Renal pelvis (tissue), 4 donors: Measurements from ENCODE around the gene ARHGEF28. TPM values are rescaled to one million over a fixed set of nuclear protein-coding genes. Genes with fewer than 3 reads are reported as not detected.

ENCODE experiments used
- DNase-seq: peaks from one replicate; pipeline ENCODE4 v3.0.0-alpha.2; 2013
- polyA plus RNA-seq, 3 donors: library from polyadenylated mRNA; unstranded; fragments of 120-200 nt; gene quantifications; one replicate each; pipeline ENCODE4 v1.2.1, GENCODE V29; 2013; ENCODE audit not compliant: insufficient read length in 3 of 3

ARHGEF28 gene
- polyA plus RNA-seq, 3 donors = 42.6 to 72.4 (median 60.2) TPM

DNA sequence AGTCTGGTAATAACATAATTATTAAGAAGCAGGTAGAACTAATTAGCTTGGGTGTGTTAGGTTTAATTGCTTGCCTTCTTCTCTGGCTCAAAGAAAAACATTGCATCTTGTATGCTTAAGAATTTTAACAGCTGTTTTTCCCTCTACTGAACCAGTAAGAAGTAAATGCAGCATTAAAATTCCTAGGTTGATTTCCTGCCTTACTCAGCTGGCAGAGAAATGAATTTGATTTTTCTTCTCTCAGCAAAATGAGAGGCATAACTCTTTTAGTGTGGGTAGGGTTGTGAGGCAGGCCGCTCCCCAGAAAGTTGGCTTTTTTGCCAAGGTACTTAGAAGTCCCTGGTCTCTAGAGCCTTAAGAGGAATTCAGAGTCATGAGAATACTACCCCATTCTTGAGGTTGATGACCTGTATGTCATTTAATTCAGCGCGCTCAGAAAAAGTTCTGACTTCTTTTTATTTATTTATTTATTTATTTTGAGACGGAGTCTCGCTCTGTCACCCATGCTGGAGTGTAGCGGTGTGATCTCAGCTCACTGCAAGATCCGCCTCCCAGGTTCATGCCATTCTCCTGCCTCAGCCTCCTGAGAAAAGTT is 302.6 kb downstream of the ARHGEF28 start:
- DNase-seq = no peak

DNA sequence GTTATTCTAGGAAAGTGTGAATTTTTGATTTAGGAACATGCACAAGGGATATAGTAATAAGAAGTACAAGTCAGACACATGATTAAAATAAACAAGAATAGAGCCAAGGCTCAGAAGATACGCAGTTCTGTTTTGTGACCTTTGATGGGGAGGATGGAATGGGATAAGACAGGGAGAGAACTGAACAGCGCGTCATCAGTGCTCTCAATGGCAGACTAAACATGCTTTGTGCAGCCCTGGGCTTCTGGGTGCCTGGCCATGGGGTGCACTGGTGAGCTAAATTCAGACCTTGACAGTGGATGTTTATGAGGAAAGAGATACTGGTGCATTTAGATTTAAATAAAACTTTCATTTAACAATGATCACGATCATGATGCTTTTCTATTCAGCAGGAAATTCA is 309.7 kb downstream of the ARHGEF28 start:
- DNase-seq = no peak

DNA sequence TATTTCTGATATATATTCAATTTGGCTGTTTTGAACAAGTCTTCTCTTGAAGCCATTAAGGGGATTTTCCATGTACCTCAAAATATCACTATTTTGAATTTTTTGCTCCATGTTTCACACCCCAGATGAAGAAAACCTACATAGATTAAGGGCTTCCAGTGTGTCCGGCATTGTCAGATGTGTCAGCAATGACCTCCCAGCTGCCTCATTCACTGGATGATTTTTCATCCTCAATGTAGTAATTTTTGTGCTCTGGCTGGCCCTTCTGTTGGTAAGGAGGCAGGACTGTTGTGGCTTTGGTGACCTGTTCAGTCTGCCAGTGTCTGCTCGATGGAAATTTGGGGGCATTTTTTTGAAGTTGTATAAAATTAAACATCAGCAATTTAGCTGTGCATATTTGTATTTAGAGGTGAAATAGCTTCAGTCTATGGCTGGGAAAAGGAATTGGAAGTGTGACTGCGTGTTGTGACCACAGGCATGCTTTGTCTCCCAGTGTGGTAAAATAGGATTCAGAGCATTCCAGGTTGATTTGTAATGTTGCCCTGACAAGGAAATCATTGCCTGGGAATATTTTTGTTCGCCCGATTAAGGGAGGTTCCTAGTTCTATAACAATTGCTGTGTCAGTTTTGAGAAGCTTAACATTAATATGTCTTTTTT is 312.4 kb downstream of the ARHGEF28 start:
- DNase-seq = no peak

DNA sequence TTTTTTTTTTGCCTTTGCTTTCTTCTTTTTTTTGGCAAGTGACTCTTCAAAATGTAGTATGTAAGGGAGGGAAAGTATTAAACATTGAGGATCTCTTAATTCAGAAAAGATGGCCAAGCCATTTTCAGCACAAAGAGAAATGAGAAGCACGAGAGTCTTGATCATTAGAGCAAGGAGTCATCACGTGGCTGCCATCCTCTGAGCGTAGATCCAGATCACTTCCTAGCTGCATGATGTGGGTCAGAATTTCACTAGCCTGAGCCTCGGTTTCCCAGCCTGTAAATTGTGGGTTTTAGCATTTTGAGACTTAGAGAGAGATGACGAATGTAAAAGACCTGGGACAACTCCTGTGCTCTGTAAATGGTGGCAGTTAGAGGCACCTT is 312.9 kb downstream of the ARHGEF28 start:
- no peak for DNase-seq

DNA sequence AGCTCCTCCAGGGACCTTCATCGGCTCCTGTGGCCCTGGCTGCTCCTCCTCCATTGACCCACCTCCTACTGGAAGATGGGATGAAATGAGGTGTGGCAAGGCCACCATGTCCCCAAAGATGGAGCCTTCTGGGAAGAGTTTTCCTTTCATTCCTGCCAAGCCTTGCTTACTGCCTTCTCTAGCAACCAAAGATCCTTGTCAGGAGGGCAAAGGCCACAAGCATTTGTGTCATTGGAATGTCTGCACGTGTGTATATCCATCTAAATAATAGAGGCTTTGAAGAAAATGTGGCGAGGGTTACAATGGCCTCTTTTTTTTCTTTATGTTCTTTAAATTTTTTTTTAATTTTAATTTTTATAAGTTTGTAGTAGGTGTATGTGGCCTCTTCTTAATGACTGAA is 313.6 kb downstream of the ARHGEF28 start:
- no peak for DNase-seq

DNA sequence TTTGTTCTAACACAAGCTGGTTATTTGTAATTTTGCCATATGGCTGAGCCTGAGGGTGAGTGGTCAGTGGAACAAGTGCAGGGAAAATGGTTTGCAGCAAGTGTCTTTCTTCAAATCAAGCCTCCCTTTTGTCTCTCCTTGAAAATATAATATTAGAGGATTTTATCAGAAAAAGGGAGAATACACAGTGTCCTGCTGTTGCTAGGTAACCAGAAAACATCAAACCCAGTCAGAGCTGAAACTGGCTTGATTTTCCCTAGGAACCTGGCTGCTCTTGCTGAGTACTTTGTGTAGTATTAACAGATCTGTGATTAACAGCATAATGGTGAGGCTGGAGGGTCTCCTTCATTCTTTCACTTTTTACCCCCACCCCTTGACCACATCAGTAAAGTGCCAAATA is 314.0 kb downstream of the ARHGEF28 start:
- no peak for DNase-seq

DNA sequence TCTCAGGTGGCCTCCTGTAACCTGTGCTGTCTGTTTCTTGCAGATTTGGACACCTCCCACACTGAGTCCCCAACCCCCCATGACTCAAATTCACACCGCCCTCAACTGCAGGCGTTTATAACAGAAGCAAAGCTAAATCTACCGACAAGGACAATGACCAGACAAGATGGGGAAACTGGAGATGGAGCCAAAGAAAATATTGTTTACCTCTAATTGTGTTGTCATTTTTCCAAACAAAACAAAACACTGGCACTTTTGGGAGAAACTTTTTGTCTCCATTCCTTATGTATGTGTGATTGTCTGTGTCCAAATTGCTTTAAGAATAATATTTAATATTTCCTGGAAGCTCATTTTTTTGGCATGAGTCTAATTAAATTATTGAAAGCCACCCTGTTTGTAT is 314.8 kb downstream of the ARHGEF28 start:
- DNase-seq = no peak

DNA sequence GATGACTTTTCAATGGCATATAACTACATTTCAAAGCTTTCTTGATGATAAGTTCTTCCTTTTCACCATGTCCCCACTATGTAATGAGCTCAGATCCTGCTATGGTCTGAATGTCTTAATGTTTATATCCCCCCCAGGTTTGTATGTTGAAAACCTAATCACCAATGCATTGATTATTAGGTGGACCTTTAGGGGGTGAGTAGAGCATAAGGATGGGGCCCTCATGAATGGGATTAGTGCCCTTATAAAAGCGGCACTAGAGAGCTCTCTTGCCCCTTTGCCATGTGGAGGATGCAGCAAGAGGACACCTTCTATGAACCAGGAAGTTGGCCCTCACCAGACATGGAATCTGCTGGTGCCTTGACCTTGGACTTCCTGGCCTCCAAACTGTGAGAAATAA is 316.8 kb downstream of the ARHGEF28 start:
- DNase-seq = no peak

DNA sequence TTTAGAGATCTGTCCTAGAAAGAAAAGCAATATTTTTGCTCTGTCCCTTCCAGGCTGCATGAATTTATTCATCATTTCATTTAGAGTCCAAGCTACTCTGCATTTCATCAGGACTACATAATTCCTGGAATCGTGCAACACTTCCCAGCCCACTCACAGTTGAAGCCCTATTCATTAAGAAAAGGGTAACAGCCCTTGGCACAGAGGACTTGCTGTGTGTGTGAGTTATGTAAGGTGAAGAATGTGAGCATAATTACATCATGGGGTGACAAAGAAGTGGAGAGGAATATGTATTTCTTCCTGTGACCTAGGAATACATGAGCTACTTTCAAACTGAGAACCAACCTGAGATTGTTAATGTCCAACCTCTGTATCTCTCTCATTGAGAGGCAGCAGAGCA is 317.4 kb downstream of the ARHGEF28 start:
- no peak for DNase-seq

DNA sequence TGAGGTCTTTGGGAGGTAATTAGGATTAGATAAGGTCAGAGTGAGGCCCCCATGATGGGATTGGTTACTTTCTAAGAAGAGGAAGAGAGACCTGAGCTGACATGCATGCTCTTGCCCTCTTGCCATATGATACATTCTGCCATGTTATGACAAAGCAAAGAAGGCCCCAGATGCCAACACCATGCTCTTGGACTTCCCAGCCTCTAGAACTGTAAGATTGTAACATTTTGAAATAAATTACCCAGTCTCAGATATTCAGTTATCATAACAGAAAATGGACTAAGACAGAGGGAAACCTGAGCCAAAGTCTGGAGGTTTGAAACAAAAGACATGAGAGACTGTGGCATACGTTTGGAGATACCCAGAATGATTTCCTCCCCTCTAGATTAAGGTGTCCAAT is 318.6 kb downstream of the ARHGEF28 start:
- DNase-seq = no peak

DNA sequence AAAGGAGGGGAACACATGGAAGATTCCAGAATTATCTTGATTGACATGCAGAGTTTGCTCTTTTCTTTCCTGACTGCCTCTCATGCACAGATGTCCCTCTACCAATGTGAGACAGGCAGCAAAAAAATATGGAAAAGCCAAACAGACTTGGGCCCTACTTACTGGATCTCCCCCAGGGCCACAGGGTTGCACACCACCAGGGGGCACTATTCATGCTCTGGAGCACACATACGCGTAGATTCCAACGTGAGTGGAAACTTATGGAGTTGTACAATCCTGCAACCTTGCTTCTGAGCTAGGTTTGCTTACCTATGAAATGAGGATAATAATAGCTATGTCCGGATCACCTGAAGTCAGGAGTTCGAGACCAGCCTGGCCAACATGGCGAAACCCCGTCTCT is 319.5 kb downstream of the ARHGEF28 start:
- DNase-seq = no peak

DNA sequence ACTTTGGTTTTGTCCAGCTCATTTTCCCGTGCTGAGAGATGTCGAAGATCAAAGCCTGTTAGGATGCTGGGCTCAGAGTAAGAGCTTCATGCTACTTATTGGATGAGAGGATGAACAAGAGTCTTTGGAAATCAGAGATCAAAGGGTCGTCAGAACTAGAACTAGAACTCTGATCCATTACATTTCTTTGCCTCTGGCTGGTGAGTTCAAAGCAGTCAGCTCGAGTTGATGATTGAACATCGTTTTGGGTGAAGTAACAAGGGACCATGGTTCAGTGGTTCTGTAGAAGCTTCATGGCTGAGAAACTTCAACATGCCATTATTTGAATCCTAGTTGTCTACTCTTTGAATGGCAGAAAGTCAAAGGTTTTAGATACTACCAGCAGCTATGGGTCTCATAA is 320.3 kb downstream of the ARHGEF28 start:
- DNase-seq = peak; percentile 48

DNA sequence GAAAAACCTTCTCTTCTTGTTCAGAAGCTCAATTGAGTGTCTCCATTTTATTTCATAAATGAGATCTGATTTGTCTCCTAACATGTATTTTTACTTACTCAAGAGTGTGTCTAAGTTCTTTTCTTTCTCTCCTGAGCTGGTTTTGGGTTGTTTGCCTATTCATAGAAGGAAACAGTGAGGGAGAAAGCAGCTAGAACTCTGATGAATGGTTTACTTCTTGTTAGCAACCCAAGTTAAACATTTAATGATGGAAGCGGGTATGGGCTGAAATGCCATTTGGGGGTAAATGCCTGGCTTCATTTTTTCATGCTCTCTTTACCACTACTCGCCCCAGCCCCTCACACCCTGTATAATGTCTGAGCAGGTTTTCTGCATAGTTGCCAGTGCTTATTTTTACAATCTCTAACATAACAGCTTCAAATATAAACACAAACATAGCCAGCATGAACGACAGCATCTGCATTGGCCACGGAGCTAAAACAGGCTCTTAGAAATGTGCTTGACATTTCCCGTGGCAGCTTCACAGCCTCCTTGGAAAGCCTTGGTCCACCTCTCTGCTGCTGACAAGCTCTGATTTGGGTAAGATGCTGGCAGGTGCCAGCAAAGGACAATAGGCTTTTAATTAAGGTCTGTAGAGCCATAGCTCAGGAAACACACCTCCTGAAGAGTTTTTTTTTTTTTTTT is 321.1 kb downstream of the ARHGEF28 start:
- DNase-seq = no peak

DNA sequence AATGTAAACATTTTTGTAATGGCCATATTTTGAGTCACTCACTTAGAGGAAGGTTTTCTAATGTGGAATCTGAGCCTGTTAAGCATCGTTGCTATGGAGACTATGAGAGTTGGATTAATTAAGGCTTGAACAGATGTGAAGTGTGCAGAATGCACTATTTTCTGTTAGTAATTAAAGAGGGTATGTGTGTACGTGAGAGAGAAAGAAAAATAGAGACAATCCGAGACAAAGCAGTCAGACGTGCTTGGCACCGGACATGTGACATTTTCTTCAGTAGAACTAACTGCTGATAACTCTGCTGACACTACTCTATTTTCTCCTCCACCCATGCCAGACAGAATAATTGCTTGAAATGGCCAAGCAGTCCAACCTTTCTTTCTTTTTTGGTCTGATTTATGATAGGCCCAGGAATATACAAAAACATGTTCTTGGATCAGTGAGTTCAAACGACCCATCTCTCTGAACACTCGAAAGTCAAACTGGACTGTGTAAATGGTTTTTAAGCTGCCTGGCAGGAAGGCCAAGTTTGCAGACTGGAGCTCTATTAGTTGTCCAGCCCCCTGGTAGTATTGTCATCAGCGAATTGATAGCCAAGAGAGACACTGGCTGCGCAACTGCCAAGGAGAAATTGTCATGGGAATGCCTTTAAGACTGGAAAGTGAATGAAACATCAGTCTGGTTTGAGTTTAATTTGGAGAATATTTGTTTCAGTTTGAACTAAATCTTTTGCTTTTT is 322.1 kb downstream of the ARHGEF28 start:
- DNase-seq = no peak

DNA sequence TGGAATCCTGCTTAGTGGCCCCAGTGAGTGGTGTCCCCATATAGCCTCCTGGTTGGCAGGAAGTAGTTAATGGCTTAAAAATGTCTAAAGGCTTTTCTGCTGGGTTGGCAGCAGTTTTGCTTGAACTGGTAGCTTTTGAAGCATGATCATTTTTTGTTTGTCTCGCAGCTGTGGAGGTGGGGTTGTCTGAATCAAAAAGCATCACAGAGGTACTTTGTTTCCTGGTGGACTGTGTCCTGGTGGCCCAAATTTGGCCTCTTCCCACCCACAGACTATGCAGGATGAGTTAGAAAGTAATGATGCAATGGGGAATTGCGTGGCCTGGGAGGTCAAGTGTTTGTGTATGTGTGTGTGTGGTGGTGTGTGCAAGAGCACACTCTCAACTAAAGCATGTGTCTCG is 322.7 kb downstream of the ARHGEF28 start:
- no peak for DNase-seq

DNA sequence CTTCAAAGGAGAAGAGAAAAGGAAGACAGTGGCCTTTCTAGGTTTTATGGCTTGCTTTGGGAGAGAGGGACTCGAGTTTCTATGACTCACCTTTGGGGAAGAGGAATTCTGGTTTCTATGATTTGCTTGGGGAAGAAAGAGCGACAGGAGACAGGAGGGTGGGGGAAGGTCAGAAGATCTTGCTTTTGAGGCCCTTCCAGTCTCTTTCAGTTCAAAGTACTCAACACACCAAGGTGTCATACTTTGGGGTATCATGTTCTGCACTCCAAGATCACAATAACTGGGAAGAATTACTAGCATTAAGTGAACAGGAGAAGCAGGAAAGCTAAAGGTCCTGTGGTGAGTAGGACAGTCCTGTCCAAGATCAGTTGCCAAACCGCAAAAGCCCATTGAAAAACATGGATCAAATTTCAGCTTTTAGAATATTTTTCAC is 324.5 kb downstream of the ARHGEF28 start:
- no peak for DNase-seq

DNA sequence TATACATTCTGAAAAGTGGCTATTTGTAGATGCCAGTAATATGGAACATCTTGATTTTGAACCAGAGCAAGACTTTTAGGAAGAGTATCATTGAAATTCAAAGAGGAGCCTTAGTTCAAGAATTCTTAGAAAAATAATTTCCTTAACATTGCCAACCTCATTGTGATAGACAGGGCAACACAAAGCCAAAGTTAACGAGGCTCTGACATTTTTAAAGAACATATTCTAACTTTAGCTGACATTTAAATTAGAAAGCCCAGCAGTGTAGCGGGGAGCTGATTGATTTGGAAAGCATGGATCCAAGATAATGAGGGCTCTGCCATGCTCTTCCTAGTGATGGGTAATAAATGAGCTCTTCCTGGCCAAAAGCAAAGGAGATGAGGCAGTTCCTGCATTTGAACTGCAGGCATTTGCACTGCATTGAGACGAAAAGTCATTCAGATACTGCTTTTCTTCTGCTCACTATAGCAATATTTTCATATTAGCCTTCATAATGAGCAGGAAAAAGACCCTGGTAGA is 325.0 kb downstream of the ARHGEF28 start:
- no peak for DNase-seq

DNA sequence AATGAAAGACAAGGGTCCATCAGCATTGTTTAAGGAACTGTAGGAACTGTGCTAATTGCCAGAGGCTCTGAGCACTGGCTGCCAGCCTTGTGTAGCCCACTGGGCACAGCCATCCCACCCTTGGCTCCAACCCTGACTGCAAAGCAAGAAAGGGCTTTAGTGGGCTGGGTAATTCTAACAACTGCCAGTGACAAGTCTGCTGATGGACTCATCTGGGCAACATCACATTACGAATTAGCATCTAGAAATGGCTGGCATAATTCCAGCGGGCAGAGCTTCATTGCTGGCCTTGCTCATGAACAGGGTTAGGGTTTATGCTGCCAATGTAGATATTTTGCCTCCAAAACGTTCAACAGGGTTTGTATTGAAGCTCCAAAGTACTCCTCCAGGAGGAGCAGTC is 326.9 kb downstream of the ARHGEF28 start:
- no peak for DNase-seq

DNA sequence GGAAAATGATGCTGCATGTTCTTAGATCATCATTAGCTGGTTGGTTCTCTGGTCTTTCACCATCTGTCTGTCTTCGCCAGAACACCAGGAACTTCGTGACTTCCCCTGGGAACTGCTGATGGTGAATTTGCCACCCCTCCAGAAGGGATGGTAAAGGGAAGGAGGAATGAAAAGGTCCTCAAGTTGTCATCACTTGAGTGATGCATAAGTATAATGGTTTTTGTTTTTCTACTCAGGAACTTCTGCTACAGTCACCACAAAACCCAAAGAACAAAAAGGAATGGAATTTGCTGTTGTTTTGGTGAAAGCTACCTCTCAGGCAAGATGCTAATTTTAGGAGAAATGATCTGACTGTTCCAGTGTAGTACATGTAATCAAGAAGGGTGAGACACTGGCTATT is 328.4 kb downstream of the ARHGEF28 start:
- DNase-seq = no peak

DNA sequence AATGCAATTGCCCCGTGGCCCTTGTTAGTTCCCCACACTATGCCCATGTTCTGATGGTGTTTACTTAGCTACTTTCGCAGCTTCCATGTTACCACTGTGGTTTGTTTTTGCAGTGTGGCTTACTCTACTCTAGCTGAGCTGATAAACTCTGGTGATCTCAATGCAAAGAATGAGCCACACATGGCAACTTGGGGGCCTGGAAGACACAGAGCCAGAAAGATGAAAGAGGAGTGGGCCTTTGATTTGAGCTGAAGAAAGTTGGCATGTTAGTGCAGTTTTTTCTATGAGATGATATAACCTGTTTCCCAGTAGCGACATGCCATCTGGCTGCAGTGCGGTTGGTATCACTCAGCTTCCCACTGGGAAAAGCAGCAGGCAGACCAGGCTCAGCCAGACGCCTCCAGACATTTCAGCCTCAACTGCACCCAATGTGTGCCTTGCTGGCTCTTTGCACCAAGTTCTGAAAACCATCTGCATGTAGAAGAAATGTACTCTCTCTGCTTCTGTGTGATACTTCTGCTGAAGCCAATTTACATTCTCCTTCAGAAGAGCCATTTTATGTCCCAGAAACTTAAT is 329.4 kb downstream of the ARHGEF28 start:
- no peak for DNase-seq

DNA sequence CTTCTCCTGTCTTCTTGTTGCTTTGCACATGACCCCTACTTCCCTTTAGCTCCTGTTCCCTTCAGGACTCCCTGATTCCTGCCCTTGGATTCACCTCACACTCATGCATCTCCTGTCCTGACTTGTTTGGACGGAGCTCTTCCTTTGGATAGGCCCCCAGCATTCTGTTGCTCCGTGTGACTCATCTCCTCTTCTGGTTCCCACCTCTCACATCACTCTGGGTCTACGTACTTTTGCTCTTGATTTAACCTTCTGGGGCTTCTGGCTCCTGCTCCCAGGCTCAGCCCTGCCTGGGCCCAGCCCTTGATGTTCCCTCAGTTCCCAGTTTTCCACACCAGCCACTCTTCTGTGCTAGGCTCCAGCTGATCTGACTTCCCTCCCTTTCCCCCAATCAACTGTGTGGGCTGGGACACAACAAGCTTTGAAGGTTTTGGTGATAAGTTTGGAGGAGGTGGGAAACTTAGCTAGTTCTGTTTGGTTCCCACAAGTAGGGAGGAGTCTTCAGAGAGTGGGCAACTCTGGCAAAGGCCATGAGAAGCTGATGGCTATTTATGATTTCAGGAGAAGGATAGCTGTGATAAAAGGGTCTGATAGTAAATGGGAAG is 331.5 kb downstream of the ARHGEF28 start:
- no peak for DNase-seq

DNA sequence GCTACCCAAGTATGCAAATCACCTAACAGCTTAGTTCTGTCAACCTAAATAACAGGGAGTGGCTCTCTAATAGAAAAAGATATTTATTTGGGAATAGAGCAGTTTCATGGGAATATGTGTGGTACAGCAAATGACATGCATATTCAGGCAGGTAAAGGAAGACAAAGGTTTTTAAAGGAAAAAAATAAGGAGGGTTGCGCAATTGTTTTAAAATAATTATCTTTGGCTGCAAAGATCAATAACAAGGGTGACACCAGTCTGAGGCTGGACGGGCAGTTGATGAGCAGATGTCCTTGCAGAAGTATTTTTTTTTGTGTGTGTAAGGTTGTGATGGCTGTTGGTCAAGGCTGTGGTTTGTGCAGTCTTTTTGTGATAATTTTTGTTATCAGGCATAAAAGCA is 332.0 kb downstream of the ARHGEF28 start:
- no peak for DNase-seq
